Stomach (tissue), 9 donors: ENCODE results near the gene TMEM132D. TPM values are rescaled to one million over a fixed set of nuclear protein-coding genes. Genes with fewer than 3 reads are reported as not detected.

Experiments
- DNase-seq, 2 donors: peaks; one replicate each; pipeline versions ENCODE4 v3.0.0 to v3.0.0-alpha.2; 2013 to 2019
- H3K27ac ChIP-seq, 5 donors: fragments of 200-600 bp in 4 of 5; sonication (generic) in 4 of 5; one replicate each; pipeline ENCODE4 v1.5.1; 2013 to 2019; ENCODE audit warnings: mild to moderate bottlenecking in 1 of 5, moderate library complexity in 1 of 5
- H3K27me3 ChIP-seq, 3 donors: fragments of 200-600 bp; sonication (generic); one replicate each; pipeline ENCODE4 v1.5.1; 2017 to 2019; ENCODE audit warnings: mixed run types in 1 of 3
- H3K36me3 ChIP-seq, 4 donors: fragments of 200-600 bp; sonication (generic); 1 replicate in 3 of 4; 2 replicates in 1 of 4; pipeline ENCODE4 v1.5.1; 2016 to 2019
- H3K4me1 ChIP-seq, 4 donors: fragments of 200-600 bp; sonication (generic); one replicate each; pipeline ENCODE4 v1.5.1; 2016 to 2019
- H3K4me3 ChIP-seq, 4 donors: fragments of 200-600 bp; sonication (generic) in 3 of 4; one replicate each; pipeline ENCODE4 v1.5.1; 2016 to 2019; ENCODE audit warnings: mild to moderate bottlenecking in 1 of 4
- H3K9me3 ChIP-seq, 4 donors: fragments of 200-600 bp; sonication (generic); one replicate each; pipeline ENCODE4 v1.5.1; 2016 to 2019
- CTCF ChIP-seq, 7 experiments: fragments of 450-650 bp in 4 of 7; fragments of 200-600 bp in 3 of 7; sonication (generic) in 3 of 7; IDR thresholded peaks; one replicate each; pipeline ENCODE4 v1.5.1; 2016 to 2019; ENCODE audit warnings: antibody characterized with exemption in 7 of 7, control low read depth in 2 of 7, mild to moderate bottlenecking in 1 of 7
- EP300 ChIP-seq: sonication (generic); formaldehyde crosslinking; IDR thresholded peaks from one replicate; pipeline ENCODE4 v1.6.1; 2017; ENCODE audit warnings: antibody characterized with exemption
- POLR2A ChIP-seq, 4 donors: fragments of 450-650 bp; IDR thresholded peaks; one replicate each; pipeline ENCODE4 v1.6.1; 2016; ENCODE audit warnings: antibody characterized with exemption in 4 of 4, control low read depth in 2 of 4, mild to moderate bottlenecking in 1 of 4, moderate library complexity in 1 of 4
- POLR2AphosphoS5 ChIP-seq, 3 donors: sonication (generic); formaldehyde crosslinking; IDR thresholded peaks; one replicate each; pipeline ENCODE4 v1.6.1; 2016; ENCODE audit warnings: antibody characterized with exemption in 3 of 3
- WGBS, 5 donors: extraction: QIAGEN DNeasy Blood & Tissue Kit in 3 of 5; methylation state at CpG; one replicate each; pipeline versions ENCODE4 v1.1.5 to v1.1.7; 2013 to 2018; 5-methylcytosine and 5-hydroxymethylcytosine counted together
- intact Hi-C: fragments of 100-400 bp; cut with DNase I; formaldehyde crosslinking; loops from one replicate; pipeline ENCODE4 v1.15.1; 2023; ENCODE audit warnings: low total_unique reads
- polyA plus RNA-seq, 3 donors: library from polyadenylated mRNA; stranded (reverse); fragments of 200-250 nt; gene quantifications; one replicate each; pipeline ENCODE4 v1.2.3, GENCODE V29; 2013
- total RNA-seq, 5 donors: library from RNA; depleted of rRNA; stranded (reverse); fragments of >200 nt; gene quantifications; one replicate each; pipeline versions ENCODE4 v1.1.0 to v1.2.3, GENCODE V29; 2014 to 2016
- donor health status: healthy with polysubstance abuse.
- donor health status: Bipolar disorder and iron deficiency.
- donor health status: healthy.

The TMEM132D gene
- total and polyA plus RNA-seq, 8 donors: 0.29 to 0.92 TPM; not detected in 6

DNA sequence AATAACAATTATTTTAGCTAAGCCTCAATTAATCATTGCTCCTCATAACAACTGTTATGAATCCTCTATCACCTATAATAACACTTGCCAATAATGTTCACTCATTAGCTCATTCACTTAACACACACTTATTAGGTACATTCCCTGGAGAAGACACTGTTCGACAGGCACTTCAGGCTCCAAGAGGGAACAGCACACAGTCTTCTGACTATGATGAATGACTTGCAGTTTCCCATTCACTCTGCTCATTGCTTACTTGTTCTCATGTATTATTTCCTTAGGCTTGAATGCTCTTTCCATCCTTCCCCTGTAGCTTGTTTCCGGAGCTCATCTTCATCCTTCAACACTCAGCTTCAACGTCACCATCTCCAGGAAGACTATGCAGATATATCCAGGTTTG, 437.3 kb downstream of the TMEM132D start:
- intact Hi-C loops: no loop called here
- WGBS, 5 donors: 60 to 80% (median 67%) methylated on average over 3 of the region's 3 CpGs

GRCh38 chr12:129459886-129460285, 443.9 kb downstream of the TMEM132D start:
- TF ChIP-seq POLR2AphosphoS5 (IDR thresholded peaks at IDR 0.05) (no peak), CTCF (IDR thresholded peaks at IDR 0.05) (no peak), POLR2A (IDR thresholded peaks at IDR 0.05) (no peak), EP300 (no peak)
- Histone ChIP-seq H3K36me3 (no peaks in the 10 kb centered on the region), H3K4me3 (no peak overlapping the region), H3K9me3 (no peaks in the 10 kb centered on the region), H3K27me3 (no peaks in the 10 kb centered on the region), H3K27ac (no peak overlapping the region), H3K4me1 (no peaks in the 10 kb centered on the region)
- intact Hi-C loops: no loop called here
- no peak for DNase-seq
- 50 to 68% (median 67%) methylated on average over 5 of the region's 5 CpGs for WGBS, 5 donors

More for the DNA sequence above, 437.3 kb downstream of the TMEM132D start:
- H3K9me3 ChIP-seq: peaks cover 0 to 5% (median 0%) of the 10 kb centered on the region in 4 donors
- H3K4me3 ChIP-seq: no peak overlapping the region
- TF ChIP-seq POLR2AphosphoS5 (IDR thresholded peaks at IDR 0.05) (no peak), POLR2A (IDR thresholded peaks at IDR 0.05) (no peak), CTCF (IDR thresholded peaks at IDR 0.05) (no peak), EP300 (no peak)
- no peaks in the 10 kb centered on the region for H3K27me3 ChIP-seq
- no peaks in the 10 kb centered on the region for H3K36me3 ChIP-seq
- H3K27ac ChIP-seq: no peak overlapping the region
- no peaks in the 10 kb centered on the region for H3K4me1 ChIP-seq
- DNase-seq: no peak

DNA sequence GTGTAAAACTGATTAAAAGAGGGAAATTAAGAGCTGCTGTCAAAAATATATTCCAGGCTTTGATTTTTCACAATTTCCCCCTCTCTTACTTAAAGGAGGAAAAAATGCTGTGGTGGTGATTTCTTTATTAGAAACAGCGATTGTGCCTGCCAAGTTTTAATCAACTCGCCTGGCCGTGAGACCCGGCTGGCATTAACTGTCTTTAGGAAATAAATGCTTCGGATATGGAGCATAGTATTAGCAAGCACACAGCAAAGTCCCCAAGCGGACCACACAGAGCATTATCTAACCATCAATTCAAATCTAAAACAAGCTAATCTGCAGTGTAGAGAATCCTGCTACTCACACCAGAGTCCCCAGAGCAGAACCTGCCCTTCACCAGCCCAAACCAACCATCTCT, 457.1 kb downstream of the TMEM132D start:
- Histone ChIP-seq H3K4me3 (no peak overlapping the region), H3K27me3 (no peaks in the 10 kb centered on the region), H3K36me3 (no peaks in the 10 kb centered on the region), H3K27ac (no peak overlapping the region), H3K4me1 (no peaks in the 10 kb centered on the region), H3K9me3 (no peaks in the 10 kb centered on the region)
- 60 to 85% (median 76%) methylated on average over 6 of the region's 6 CpGs for WGBS, 5 donors
- intact Hi-C loops: no loop called here
- no peak for TF ChIP-seq POLR2A (IDR thresholded peaks at IDR 0.05)
- no peak for TF ChIP-seq EP300
- no peak for TF ChIP-seq CTCF (IDR thresholded peaks at IDR 0.05)
- TF ChIP-seq POLR2AphosphoS5 (IDR thresholded peaks at IDR 0.05): no peak
- DNase-seq: no peak

DNA sequence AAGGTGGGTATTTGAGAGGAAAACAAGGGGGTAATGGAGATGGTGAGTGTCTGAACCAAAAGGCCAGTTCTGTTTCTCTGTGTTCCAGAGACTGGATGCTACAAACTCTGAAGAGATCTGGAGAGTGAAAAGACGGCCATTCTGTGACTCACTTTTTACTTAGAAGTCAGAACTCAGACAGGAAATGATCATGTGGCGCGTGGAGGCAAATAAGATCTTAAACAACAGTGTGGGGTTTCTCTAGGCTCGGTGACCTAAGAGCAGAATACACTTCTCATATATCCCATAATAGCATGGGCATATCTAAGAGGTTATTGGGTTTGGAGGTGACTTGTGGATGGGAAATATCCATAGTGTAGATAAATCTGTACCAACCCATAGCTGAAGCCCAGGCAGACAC, 463.5 kb downstream of the TMEM132D start:
- DNase-seq: no peak
- TF ChIP-seq EP300 (no peak), POLR2AphosphoS5 (IDR thresholded peaks at IDR 0.05) (no peak), CTCF (IDR thresholded peaks at IDR 0.05) (no peak), POLR2A (IDR thresholded peaks at IDR 0.05) (no peak)
- intact Hi-C loops: no loop called here
- H3K36me3 ChIP-seq: no peaks in the 10 kb centered on the region
- peaks cover 0 to 8% (median 4%) of the 10 kb centered on the region in 4 donors for H3K9me3 ChIP-seq
- H3K27me3 ChIP-seq: no peaks in the 10 kb centered on the region
- no peaks in the 10 kb centered on the region for H3K4me1 ChIP-seq
- H3K27ac ChIP-seq: no peak overlapping the region
- H3K4me3 ChIP-seq: no peak overlapping the region
- 72 to 84% (median 78%) methylated on average over 4 of the region's 4 CpGs for WGBS, 5 donors
